SIG-M5 (cell line): ENCODE results near the gene CCN5.
A peak's percentile ranks its signal among the peaks of the same experiment; 100 is the strongest.

Experiments
- DNase-seq: peaks from one replicate; lab custom pipeline; 2025; lab: John Stamatoyannopoulos, UW

The CCN5 gene

DNA sequence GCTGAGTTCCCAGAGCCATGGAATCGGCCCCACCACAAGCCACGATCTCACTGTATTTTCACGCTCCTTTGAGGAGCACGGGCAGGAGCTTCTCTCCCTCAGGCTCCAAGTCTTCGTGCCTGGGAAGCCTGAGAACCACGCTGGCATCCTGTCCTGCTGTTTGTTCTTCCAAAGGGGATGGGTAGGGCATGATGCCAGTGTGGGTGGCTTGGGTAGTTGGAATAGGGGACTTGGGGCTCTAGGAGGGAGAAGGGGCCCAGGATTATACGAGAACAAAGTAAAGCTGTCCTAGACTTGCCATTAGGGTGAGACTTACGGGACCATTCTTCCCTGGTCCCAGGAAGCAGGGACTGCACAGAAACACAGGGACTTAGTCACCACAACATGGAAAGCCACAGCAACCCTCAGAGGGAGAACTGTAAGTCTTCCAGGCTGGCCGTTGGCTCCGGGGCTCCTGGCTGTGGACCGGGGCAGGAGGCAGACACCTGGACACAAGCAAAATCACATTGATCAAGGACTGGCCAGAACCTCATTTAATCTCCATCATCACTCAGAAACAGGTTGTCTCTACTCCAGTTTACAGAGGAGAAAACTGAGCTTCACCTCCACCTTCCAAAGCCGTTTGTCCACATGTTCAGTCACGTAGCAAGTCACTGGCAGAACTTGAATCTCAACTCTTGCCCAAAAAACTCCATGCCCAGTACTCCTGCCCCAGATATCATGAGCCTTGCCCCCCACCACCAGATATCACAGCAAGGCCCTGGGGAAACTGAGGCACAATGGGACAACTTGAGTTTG, 1.3 kb downstream of the CCN5 start:
- DNase-seq, result no peak

DNA sequence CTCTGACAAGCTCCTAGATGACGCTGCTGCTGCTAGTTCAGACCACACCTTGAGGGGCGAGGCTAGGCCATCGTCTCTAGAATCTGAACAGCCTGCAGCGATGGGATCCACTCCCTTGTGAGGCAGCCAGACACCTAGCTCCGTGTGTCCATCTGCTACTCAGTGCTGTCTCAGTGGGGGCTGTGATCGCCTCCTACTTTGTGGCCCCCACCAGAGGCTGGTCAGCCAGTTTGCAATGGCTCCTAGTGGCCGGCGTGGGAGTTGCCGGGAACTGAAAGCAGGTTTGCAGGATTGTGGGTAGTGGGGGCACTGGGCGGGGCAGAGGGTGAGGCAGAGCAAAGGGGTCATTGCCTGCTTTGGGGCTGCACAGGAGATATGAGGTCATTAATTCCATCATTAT, 2.8 kb downstream of the CCN5 start:
- DNase-seq, result no peak

DNA sequence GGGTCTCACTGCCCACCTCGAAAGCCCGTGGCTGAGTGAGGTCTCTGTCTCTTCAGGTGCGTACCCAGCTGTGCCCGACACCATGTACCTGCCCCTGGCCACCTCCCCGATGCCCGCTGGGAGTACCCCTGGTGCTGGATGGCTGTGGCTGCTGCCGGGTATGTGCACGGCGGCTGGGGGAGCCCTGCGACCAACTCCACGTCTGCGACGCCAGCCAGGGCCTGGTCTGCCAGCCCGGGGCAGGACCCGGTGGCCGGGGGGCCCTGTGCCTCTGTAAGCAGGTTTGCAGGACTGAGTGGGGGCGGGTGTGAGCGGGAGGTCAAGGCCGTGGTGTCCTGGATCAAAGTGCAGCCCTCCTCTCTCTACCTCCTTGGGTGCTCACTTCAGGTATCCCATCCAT, 4.7 kb downstream of the CCN5 start:
- DNase-seq, result no peak

DNA sequence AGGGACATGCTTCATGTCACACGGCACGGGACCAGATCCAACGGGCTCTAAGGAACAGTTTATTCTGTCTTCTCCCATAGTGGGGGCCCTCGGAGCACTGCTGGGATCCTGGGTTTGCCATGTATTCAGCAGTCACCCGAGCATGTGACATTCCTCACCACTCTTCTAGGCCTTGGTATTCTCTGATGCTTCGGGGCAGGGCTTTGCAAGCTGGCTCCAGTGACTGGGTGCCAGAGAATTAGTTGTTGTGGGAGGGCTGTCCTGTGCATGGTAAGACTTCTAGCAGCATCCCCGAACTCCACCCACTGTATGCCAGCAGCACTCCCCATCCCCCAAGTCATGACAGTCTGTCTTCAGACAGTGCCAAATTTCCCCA, 5.4 kb downstream of the CCN5 start:
- DNase-seq, result no peak

DNA sequence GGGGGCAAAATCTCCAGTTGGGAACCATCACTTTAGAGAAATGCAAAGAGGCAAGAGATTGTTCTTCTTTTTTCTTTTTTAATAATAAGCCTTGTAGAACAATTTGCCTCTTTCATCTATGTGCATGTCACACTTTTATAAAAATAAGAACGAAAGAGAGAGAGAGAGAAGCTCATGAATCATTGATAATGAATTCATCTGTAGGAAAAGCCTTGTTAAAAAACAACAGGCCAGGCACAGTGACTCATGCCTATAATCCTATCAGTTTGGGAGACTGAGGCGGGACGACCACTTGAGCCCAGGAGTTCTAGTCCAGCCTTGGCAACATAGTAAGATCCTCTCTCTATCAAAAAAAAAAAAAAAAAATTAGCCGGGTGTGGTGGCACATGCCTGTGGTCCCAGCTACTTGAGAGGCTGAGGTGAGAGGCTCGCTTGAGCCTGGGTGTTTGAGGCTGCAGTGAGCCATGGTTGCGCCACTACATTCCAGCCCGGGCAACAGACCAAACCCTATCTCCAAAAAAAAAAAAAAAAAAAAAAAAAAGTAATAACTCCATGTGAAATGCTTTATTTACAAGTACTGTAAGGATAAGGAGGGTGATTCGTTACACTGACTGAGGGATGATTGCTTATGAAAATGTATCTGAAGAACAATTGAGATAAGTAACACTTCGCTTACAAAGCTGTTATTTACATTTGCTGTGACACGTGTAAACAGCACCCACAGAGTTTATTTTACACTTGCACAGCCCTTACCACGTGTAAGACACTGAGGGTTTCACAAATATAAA, 6.0 kb downstream of the CCN5 start:
- no peak for DNase-seq

DNA sequence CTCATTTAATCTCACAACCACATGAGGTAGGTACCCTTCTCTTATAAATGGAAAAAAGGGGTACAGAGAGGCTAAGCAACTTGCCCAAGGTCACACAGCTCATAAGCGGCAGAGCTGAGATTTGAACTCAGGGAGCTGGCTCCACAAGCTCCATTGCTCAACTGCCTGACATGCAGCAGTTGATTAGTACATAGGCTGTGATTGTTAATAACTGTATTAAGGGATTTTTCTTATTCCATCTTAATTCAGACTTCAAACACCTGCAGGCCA, 6.6 kb downstream of the CCN5 start:
- no peak for DNase-seq

DNA sequence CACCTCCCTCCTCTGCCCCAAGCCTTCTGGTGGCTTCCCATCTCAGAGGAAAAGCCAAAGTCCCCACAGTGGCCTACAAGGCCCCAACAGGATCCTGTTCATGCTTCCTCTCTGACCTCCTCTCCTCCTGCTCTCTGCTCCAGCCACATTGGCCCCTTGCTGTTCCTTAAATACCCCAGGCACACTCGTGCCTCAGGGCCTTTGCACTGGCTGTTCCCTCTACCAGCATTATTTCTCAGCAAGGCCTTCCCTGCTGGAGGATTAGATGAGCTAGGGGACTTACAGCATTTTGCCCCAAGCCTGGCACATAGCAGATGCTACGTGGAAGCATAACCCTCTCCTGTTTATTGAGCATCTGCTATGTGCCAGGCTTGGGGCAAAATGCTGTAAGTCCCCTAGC, 7.8 kb downstream of the CCN5 start:
- no peak for DNase-seq

DNA sequence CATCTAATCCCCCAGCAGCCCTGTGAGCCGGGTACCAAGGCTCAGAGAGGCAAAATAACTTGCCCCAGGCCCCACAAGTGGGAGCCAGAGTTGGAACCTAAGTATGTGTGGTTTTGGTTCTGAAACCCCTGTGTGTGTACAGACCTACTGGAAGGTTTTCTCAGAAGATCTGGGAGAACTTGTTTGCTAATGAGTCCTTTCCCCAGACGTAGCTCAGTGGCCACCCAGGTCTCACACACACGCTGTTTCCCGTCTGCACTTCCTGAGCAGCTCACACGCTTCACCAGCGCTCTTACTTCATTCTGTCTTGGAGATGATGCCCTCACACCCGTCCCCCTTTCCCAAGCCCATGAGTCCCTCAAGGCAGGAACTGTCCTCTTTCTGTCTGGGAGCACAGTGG, 8.2 kb downstream of the CCN5 start:
- DNase-seq, result no peak

DNA sequence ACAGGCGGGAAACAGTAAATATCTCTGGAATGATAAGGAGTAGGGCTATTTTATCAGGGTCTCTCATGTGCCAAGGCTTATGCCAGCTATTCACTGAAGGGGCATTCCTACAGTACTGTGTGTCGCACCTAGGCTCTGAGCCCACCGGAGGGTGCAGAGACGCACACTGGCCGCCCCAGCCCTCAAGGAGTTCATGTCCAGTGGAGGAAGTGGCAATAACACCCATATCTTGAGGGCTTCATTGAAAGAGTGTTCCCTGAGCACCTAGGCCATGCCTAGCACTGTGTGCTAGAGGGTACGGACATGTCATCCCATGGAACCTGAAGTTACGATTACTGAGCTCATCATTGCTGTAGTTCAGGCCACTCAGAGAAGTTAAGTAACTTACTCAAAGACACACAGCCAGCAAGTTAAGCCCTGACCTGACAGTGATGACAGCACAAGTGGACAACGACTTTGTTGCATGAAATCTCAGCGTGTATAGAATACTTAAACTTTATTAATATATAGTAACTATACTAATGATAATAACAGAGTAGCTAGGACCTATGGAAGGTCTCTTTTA, 8.7 kb downstream of the CCN5 start:
- DNase-seq, result no peak

DNA sequence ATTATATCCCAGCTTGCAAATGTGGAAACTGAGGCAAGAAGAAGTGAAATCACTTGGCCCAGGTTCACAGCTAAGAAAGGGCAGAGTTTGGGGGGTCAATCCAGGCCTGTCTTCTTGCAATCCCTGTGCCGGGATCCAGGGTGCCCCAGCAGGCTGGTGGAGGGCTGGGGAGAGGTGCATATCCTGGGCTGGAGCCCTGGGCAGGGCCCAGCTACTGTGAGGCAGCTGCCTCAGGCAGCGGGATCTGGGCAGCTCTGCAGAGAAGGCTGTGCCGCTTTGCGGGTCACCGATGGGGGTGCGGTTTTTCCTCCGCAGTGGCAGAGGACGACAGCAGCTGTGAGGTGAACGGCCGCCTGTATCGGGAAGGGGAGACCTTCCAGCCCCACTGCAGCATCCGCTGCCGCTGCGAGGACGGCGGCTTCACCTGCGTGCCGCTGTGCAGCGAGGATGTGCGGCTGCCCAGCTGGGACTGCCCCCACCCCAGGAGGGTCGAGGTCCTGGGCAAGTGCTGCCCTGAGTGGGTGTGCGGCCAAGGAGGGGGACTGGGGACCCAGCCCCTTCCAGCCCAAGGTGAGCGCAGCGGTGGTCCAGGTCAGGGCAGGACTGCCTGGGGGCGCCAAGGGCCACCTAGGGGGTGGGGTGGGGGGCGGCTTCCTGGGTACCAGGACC, 9.4 kb downstream of the CCN5 start:
- DNase-seq, result no peak

DNA sequence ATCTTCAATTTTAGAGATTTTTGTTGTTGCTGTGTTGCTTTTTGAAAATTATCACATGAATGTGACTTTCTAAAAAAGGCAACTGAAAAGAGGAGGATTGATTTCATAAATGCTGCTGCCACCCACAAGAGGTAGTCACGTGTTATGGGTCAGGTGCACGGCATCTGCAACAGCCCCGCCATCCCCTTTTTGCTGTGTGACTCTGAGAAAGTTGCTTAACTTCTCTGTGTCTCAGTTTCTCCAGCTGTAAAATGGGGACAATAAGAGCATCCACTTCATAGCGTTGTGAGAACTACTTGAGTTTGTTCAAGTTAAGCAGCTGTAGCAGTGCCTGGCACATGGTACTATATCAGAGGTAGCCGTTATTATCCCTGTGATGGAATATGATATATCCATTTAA, 10.7 kb downstream of the CCN5 start:
- no peak for DNase-seq

DNA sequence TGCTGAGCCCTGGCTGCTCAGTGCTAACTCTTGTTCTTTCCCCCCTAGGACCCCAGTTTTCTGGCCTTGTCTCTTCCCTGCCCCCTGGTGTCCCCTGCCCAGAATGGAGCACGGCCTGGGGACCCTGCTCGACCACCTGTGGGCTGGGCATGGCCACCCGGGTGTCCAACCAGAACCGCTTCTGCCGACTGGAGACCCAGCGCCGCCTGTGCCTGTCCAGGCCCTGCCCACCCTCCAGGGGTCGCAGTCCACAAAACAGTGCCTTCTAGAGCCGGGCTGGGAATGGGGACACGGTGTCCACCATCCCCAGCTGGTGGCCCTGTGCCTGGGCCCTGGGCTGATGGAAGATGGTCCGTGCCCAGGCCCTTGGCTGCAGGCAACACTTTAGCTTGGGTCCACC, 11.9 kb downstream of the CCN5 start:
- no peak for DNase-seq

DNA sequence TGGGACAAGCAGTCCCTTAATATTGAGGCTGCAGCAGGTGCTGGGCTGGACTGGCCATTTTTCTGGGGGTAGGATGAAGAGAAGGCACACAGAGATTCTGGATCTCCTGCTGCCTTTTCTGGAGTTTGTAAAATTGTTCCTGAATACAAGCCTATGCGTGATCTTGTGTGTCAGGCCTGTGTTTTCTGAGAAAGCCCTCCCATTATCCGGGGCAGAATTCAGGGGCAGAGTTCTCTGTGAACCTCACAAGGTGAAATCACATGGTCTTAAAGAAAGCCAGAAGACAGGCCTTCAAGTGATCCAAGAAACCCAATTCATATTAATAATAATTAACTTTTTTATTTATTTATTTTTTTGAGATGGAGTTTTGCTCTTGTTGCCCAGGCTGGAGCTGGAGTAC, 12.5 kb downstream of the CCN5 start:
- no peak for DNase-seq

DNA sequence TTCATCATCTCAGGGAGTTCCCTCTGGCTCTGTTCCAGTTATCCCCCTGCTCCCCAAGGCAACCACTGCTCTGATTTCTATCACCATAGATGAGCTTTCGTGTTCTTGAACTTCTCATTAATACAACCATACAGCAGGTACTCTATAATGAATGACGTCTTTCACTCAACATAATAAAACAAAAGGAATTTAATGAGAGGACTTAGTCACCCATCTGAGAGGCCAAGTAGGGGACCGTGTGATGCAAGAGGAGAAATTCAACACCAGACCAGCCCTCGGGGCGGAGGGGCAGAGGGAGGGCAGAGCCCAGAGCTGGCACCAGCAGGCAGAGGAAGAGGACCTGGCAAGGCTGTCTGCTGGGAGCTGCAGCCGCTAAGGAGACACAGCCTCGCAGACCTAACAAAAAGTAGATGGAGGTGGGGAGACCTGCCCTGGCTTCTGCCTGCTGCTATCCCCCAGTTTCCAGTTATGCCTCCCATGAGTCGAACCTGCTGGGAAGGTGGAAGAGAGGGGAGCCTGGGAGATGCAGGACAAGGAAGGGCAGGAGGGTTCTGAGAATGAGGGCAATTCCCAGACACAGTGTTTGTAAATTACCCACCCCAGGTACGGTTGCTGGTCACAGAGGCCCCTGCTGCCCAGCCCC, 13.8 kb downstream of the CCN5 start:
- no peak for DNase-seq

DNA sequence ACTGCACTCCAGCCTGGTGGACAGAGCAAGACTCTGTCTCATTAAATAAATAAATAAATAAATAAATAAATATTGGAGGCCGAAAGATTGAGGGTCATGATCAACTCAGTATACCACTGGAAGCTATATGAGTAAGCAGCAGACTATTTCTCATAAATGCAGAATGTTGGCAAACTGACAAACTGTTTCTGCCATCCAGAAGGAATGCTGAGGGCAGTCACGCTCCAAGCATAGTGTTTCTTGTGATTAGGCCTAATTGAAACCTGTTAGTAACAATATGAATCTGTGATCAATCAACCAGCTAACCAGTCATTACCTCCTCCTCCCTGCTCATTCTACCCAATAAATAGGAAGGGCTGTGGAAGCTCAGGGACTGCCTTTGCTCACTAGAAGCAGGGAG, 15.3 kb downstream of the CCN5 start:
- DNase-seq, result no peak

DNA sequence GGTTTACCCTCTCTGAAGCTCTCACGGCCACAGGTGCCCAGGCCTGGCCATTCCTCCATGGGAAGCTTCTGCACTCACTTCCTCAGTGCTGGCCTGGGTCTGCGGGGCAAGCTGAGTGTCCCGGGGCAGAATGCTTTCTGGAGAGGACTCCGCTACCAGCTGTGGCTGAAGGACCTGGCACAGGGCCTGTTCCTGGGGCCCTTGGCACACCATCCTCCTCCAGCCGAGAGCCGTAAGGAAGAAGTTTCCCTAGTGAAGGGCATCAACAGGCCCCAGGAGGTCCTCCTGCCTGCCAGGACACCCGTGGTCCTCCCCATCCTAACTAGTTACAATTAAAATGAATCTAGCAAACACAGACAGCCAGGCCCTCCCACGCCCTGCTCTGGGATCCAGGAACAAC, 16.5 kb downstream of the CCN5 start:
- DNase-seq, result no peak

DNA sequence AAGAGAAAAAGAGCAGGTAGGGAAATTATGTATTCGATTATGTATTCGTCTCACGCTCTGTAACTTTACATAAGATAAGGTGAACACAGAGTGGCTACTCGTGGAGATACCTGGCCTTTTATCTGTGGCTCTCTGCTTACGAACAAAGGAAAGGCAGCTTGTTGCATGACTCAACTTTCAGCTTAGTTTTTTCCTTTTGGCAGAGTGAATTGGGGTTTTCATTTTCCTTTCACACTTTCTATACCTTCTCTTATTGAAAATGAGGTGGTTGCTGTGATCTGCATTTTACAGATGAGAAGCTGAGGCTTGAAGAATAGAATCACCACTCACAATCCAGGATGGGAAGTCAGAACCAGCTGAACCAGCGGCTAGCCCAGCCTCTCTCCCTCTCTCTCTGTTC, 17.2 kb downstream of the CCN5 start:
- no peak for DNase-seq

DNA sequence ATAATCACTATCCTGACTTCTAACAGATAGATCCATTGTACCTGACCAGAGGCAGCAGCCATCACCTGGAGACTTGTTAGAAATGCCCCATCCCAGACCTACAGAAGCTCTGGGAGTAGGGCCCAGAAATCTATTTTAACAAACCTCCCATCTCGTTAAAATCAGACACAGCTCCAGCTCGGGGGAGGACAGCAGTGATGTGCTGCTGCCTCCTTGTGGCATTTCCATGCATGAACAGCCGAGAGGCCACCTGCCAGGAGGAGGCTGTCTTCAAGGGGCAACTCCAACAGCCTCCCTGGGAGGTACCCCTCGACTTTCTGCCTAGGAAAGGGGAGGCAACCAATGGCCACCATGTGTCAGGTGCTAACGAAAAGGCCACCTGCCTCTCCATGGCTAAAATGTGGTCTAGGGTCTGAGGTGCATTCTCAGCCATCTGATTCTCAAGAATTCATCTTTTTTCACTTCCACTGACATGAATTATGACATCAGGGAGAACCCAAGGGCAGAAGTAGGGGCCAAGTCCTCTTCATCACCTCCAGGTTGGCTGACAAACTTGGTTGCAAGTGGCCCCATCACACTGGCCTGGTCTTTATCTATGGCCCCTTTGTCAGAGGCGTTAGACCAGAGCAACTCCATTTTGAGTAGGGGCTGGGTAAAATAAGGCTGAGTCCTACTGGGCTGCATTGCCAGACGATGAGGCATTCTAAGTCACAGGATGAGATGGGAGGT, 18.3 kb downstream of the CCN5 start:
- no peak for DNase-seq

DNA sequence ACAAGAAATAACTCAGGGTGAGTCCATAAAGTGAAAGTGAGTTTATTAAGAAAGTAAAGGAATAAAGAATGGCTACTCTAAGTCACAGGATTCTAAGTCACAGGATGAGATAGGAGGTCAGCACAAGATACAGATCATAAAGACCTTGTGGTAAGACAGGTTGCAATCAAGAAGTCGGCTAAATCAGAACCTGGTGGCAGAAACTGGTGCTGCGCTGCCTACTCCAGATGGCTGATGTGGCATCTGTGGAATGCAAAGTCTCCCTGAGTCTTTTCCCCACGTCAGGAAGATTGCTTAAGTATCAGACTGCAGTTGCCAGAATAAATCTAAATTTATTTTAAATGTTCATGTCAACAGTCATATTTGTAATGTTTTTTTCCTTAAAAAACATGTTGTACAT, 19.8 kb downstream of the CCN5 start:
- no peak for DNase-seq

DNA sequence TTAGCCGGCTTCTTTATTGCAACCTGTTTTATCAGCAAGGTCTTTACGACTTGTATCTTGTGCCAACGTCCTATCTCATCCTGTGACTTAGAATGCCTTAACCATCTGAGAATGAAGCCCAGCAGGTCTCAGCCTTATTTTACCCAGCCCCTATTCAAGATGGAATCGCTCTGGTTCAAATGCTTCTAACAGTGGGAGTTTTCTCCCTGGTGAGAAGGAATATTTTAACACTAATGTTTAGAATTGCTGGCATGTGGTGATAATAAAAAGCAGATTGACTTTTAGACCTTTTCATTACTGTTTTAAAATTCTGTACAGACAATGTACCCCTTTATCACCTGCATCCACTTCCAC, 20.6 kb downstream of the CCN5 start:
- no peak for DNase-seq

DNA sequence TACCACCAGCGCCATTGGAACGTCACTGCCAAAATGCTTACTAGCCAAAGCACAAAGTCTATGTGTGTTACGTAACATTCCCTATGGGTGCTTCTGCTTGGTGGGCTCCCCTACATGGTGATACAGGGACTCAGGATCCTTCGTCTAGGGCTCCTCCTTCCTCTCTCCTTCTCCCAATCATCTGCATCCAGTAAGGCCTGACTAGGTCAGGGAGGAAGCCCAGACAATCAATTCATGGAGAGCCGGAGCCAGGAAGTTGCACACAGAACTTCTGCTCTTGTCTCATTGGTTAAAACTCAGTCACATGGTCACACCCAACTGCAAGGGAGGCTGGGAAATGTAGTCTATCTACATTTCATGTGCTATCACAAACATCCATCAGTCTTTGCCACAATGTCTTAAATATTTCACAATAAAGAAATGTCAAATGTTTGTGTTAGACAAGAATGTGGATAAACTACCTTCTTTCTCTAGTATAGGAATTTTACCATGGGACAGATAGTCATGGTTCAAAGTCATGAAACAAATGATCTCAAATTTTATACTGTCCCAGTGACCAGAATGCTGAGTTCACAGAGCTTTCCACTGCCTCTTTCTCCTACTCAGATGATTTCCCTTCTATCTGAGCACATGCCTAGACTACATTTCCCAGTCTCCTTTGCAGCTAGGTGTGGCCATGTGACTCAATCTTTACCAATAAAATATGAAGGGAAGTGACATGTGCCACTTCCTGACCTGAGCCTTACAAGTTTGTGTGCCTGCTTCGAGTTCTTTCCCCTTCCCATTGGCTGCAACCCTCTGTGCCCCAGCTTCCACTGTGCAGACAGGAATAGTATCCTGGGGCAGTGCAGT, 21.2 kb downstream of the CCN5 start:
- peak; percentile 75 for DNase-seq
